C4-2B (cell line): Measurements from ENCODE around the gene CTIF.

Experiments used
- ZFX ChIP-seq: fragments of 450-650 bp; IDR thresholded peaks from 2 replicates; pipeline ENCODE4 v1.6.1; 2017
- TF ChIP-seq, protein P1 (sequence below): fragments of 450-650 bp; conservative IDR thresholded peaks from 2 replicates; pipeline ENCODE4 v1.5.1; 2017; ENCODE audit warnings: mild to moderate bottlenecking

DNA sequence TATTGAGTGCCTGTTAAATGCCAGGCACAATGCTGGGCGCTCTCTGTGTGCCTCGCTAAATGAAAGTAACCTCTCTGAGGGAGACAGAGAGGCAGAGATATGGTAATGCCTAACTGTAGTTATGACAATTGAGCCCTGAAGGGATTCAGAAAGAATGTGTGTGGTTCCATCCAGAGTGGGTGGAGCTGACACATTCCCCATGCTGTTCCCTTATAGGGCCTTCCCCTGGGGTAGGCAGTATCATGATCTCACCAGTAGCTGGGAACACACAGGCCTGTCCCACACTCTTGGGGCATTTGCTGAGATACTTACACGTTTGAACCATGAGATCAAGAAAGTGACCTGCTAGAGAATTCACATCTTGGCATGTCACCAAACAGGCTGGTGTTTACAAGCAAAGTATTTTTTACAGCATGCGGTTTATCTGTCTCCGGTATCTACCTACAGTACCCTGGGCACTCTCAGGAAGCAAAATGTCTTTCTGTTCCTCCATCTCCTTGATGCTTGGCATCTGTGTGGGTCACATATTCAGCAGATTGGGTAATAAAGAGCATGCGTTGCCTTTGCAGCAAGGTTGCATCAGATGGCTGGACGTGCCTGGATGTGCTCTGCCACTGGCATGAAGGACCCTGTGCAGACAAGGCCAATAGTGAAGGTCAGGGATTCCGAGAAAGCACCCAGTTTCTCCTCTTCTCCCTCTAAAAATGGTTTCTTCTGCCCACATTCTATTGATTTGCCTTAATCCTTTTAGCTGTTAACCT is 9.4 kb downstream of the CTIF start:
- TF ChIP-seq, protein P1, sequence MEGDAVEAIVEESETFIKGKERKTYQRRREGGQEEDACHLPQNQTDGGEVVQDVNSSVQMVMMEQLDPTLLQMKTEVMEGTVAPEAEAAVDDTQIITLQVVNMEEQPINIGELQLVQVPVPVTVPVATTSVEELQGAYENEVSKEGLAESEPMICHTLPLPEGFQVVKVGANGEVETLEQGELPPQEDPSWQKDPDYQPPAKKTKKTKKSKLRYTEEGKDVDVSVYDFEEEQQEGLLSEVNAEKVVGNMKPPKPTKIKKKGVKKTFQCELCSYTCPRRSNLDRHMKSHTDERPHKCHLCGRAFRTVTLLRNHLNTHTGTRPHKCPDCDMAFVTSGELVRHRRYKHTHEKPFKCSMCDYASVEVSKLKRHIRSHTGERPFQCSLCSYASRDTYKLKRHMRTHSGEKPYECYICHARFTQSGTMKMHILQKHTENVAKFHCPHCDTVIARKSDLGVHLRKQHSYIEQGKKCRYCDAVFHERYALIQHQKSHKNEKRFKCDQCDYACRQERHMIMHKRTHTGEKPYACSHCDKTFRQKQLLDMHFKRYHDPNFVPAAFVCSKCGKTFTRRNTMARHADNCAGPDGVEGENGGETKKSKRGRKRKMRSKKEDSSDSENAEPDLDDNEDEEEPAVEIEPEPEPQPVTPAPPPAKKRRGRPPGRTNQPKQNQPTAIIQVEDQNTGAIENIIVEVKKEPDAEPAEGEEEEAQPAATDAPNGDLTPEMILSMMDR, result no peak
- no peak for TF ChIP-seq ZFX
